Measurements from ENCODE around the gene RPS18.

DNA sequence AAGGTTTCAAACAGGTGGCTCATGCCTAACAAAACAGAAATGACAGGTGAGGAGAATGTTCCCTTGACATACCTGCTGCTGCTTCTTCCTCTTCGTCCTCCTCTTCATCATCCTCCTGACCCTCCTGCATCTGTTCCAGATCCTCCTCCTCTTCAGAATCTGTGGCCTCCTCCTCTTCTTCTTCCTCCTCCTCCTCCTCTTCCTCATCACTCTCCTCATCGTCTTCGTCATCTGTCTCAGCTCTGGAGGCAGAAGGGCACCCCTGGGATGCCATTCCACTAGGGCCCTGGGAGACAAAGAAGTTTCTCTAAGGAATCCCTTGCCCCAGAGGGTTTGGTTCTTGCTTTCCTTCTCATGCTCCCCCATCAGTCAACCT, 48.1 kb downstream of the RPS18 start:
- TF ChIP-seq EP300 (IDR thresholded peaks at IDR 0.05) (no peak), POLR2A (IDR thresholded peaks at IDR 0.05; ENCODE audit: low read depth) (no peak)
- TF ChIP-seq, protein P1, sequence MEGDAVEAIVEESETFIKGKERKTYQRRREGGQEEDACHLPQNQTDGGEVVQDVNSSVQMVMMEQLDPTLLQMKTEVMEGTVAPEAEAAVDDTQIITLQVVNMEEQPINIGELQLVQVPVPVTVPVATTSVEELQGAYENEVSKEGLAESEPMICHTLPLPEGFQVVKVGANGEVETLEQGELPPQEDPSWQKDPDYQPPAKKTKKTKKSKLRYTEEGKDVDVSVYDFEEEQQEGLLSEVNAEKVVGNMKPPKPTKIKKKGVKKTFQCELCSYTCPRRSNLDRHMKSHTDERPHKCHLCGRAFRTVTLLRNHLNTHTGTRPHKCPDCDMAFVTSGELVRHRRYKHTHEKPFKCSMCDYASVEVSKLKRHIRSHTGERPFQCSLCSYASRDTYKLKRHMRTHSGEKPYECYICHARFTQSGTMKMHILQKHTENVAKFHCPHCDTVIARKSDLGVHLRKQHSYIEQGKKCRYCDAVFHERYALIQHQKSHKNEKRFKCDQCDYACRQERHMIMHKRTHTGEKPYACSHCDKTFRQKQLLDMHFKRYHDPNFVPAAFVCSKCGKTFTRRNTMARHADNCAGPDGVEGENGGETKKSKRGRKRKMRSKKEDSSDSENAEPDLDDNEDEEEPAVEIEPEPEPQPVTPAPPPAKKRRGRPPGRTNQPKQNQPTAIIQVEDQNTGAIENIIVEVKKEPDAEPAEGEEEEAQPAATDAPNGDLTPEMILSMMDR (IDR thresholded peaks at IDR 0.05) = no peak

Measured in esophagus muscularis mucosa (tissue), 4 donors.